Endodermal cell (in vitro differentiated cells): Measurements from ENCODE around the gene NEURL4. TPM values are rescaled to one million over a fixed set of nuclear protein-coding genes. Genes with fewer than 3 reads are reported as not detected.

Experiments
- DNase-seq: peaks from one replicate; pipeline ENCODE4 v3.0.0-alpha.2; 2017
- H3K27ac ChIP-seq: 2 replicates; pipeline ENCODE4 v1.5.1; 2013; ENCODE audit warnings: mild to moderate bottlenecking, low read depth, low read length, moderate library complexity
- H3K27me3 ChIP-seq: 2 replicates; pipeline ENCODE4 v1.6.1; 2013; ENCODE audit warnings: mild to moderate bottlenecking, low read length, moderate library complexity; ENCODE audit not compliant: insufficient read depth, control insufficient read depth, poor library complexity, severe bottlenecking
- H3K36me3 ChIP-seq: 2 replicates; pipeline ENCODE4 v1.7.0; 2013; ENCODE audit warnings: mild to moderate bottlenecking, low read length, moderate library complexity; ENCODE audit not compliant: control insufficient read depth, insufficient read depth
- H3K4me1 ChIP-seq: one replicate; pipeline ENCODE4 v1.7.0; 2013; ENCODE audit warnings: low read length; ENCODE audit not compliant: control insufficient read depth, insufficient read depth
- H3K4me3 ChIP-seq: 2 replicates; pipeline ENCODE4 v1.5.1; 2013; ENCODE audit warnings: mild to moderate bottlenecking, low read length, moderate library complexity
- H3K9ac ChIP-seq: 2 replicates; pipeline ENCODE4 v1.6.1; 2013; ENCODE audit warnings: mild to moderate bottlenecking, low read length, moderate library complexity; ENCODE audit not compliant: poor library complexity, severe bottlenecking; ENCODE audit errors: extremely low read depth
- H3K9me3 ChIP-seq: 2 replicates; pipeline ENCODE4 v1.6.1; 2013; ENCODE audit warnings: mild to moderate bottlenecking, low read length, moderate library complexity; ENCODE audit not compliant: control insufficient read depth
- H3K27ac Mint-ChIP-seq: 2 replicates; pipeline ENCODE4 v1.8.0; 2020; ENCODE audit warnings: mixed read lengths
- H3K27me3 Mint-ChIP-seq: 2 replicates; pipeline ENCODE4 v1.8.0; 2021; ENCODE audit warnings: mild to moderate bottlenecking, mixed read lengths; ENCODE audit not compliant: insufficient read depth
- H3K36me3 Mint-ChIP-seq: 2 replicates; pipeline ENCODE4 v1.8.0; 2020; ENCODE audit warnings: low read depth, mixed read lengths
- H3K4me1 Mint-ChIP-seq: 2 replicates; pipeline ENCODE4 v1.8.0; 2020; ENCODE audit warnings: mixed read lengths
- H3K4me3 Mint-ChIP-seq: 2 replicates; pipeline ENCODE4 v1.8.0; 2020; ENCODE audit warnings: mild to moderate bottlenecking, moderate library complexity, mixed read lengths
- H3K9me3 Mint-ChIP-seq: 2 replicates; pipeline ENCODE4 v1.8.0; 2020; ENCODE audit warnings: mild to moderate bottlenecking, mixed read lengths
- CTCF ChIP-seq: fragments of 200-600 bp; sonication (generic); conservative IDR thresholded peaks from 2 replicates; pipeline ENCODE4 v1.5.0; 2021; ENCODE audit warnings: antibody characterized with exemption, mild to moderate bottlenecking
- WGBS, 2 experiments: methylation state at CpG; one replicate each; pipeline versions ENCODE4 v1.1.5 to v1.1.7; 2013; ENCODE audit warnings: missing lambda C conversion rate in 2 of 2, mixed read lengths in 1 of 2; ENCODE audit not compliant: insufficient coverage in 1 of 2, insufficient read length in 1 of 2; 5-methylcytosine and 5-hydroxymethylcytosine counted together
- total RNA-seq, 2 donors: library from RNA; stranded (reverse); fragmentation: NEBNext Ultra II Directional in 1 of 2; extraction: Animal tissue kit (Norgen Biotek cat#: 25700) in 1 of 2; gene quantifications; 2 replicates in 1 of 2; 3 replicates in 1 of 2; pipeline ENCODE4 v1.2.1, GENCODE V29; 2021

The NEURL4 gene
- total RNA-seq, 2 donors from 2014 or later = 51.3 to 52.7 TPM

GRCh38 chr17:7290685-7291084 is 38.5 kb downstream of the NEURL4 start:
- Mint-ChIP-seq H3K4me1 (peaks cover 3% of the 10 kb centered on the region), H3K4me3 (no peak overlapping the region), H3K27me3 (peaks cover 60% of the 10 kb centered on the region), H3K27ac (no peak overlapping the region), H3K36me3 (no peaks in the 10 kb centered on the region), H3K9me3 (no peaks in the 10 kb centered on the region)
- no peak for TF ChIP-seq CTCF
- Histone ChIP-seq H3K9ac (no peak overlapping the region), H3K36me3 (no peaks in the 10 kb centered on the region), H3K4me1 (no peaks in the 10 kb centered on the region), H3K9me3 (no peaks in the 10 kb centered on the region), H3K27ac (no peak overlapping the region), H3K4me3 (no peak overlapping the region), H3K27me3 (peaks cover 41% of the 10 kb centered on the region)
- DNase-seq = no peak
- 87 to 89% methylated on average over 9 to 11 of the region's 11 CpGs for WGBS, 2 experiments

GRCh38 chr17:7290166-7290565 is 39.0 kb downstream of the NEURL4 start:
- DNase-seq = no peak
- no peaks in the 10 kb centered on the region for H3K4me1 ChIP-seq
- no peak overlapping the region for H3K4me3 ChIP-seq
- Mint-ChIP-seq H3K4me1 (peaks cover 3% of the 10 kb centered on the region), H3K27me3 (peaks cover 55% of the 10 kb centered on the region), H3K27ac (no peak overlapping the region), H3K9me3 (no peaks in the 10 kb centered on the region), H3K4me3 (no peak overlapping the region), H3K36me3 (no peaks in the 10 kb centered on the region)
- WGBS, 2 experiments = 93 to 95% methylated on average over 4 to 19 of the region's 19 CpGs
- H3K27ac ChIP-seq = no peak overlapping the region
- H3K9me3 ChIP-seq = no peaks in the 10 kb centered on the region
- H3K36me3 ChIP-seq = no peaks in the 10 kb centered on the region
- H3K27me3 ChIP-seq = peaks cover 36% of the 10 kb centered on the region
- no peak for TF ChIP-seq CTCF
- no peak overlapping the region for H3K9ac ChIP-seq

GRCh38 chr17:7289256-7290032 is 39.7 kb downstream of the NEURL4 start:
- DNase-seq = no peak
- TF ChIP-seq CTCF = no peak
- no peaks in the 10 kb centered on the region for H3K36me3 ChIP-seq
- Mint-ChIP-seq H3K36me3 (no peaks in the 10 kb centered on the region), H3K27me3 (peaks cover 51% of the 10 kb centered on the region), H3K4me1 (peaks cover 3% of the 10 kb centered on the region), H3K4me3 (no peak overlapping the region), H3K27ac (no peak overlapping the region), H3K9me3 (no peaks in the 10 kb centered on the region)
- no peaks in the 10 kb centered on the region for H3K4me1 ChIP-seq
- peaks cover 32% of the 10 kb centered on the region for H3K27me3 ChIP-seq
- 92 to 93% methylated on average over 9 to 18 of the region's 18 CpGs for whole genome bisulfite sequencing, 2 experiments
- H3K4me3 ChIP-seq = no peak overlapping the region
- H3K9me3 ChIP-seq = no peaks in the 10 kb centered on the region
- no peak overlapping the region for H3K27ac ChIP-seq
- H3K9ac ChIP-seq = no peak overlapping the region
